Naive B cell (primary cell): ENCODE measurements around the gene CHMP5. TPM values are rescaled to one million over a fixed set of nuclear protein-coding genes. Genes with fewer than 3 reads are reported as not detected.
A peak's percentile ranks its signal among the peaks of the same experiment; 100 is the strongest.

Experiments used
- ATAC-seq, 2 donors: fragments of 150-1000 bp; cut with Tn5 transposase; 2 replicates each; pipeline ENCODE4 v1.10.0; 2021; ENCODE audit warnings: low read depth in 2 of 2, mild to moderate bottlenecking in 2 of 2, moderate library complexity in 2 of 2
- DNase-seq: peaks from one replicate; pipeline ENCODE4 v3.0.0; 2022
- H3K27ac Mint-ChIP-seq, 6 donors: one replicate each; pipeline ENCODE4 v1.8.0; 2020 to 2022; ENCODE audit warnings: mild to moderate bottlenecking in 6 of 6, mixed read lengths in 6 of 6, moderate library complexity in 5 of 6, inconsistent platforms in 2 of 6
- H3K27me3 Mint-ChIP-seq, 3 donors: one replicate each; pipeline ENCODE4 v1.8.0; 2021 to 2022; ENCODE audit warnings: mixed read lengths in 3 of 3, mild to moderate bottlenecking in 1 of 3
- H3K36me3 Mint-ChIP-seq, 2 donors: one replicate each; pipeline ENCODE4 v1.8.0; 2020 to 2022; ENCODE audit warnings: mixed read lengths in 2 of 2, inconsistent platforms in 1 of 2, mild to moderate bottlenecking in 1 of 2
- H3K4me1 Mint-ChIP-seq, 3 donors: one replicate each; pipeline ENCODE4 v1.8.0; 2020 to 2022; ENCODE audit warnings: mixed read lengths in 3 of 3, inconsistent platforms in 1 of 3, mild to moderate bottlenecking in 1 of 3, moderate library complexity in 1 of 3
- H3K4me3 Mint-ChIP-seq, 8 donors: one replicate each; pipeline ENCODE4 v1.8.0; 2020 to 2022; ENCODE audit warnings: mild to moderate bottlenecking in 8 of 8, mixed read lengths in 8 of 8, moderate library complexity in 8 of 8, inconsistent platforms in 2 of 8
- H3K9me3 Mint-ChIP-seq, 7 donors: one replicate each; pipeline ENCODE4 v1.8.0; 2020 to 2022; ENCODE audit warnings: mixed read lengths in 7 of 7, mild to moderate bottlenecking in 5 of 7, inconsistent platforms in 2 of 7, moderate library complexity in 1 of 7
- polyA plus RNA-seq, 6 donors: library from polyadenylated mRNA; unstranded; fragments of 300-500 nt; fragmentation: Illumina TruSeq; gene quantifications; one replicate each; pipeline ENCODE4 v1.2.3, GENCODE V29; 2021; ENCODE audit warnings: low read depth in 6 of 6

CHMP5 gene
- polyA plus RNA-seq, 6 donors from 2014 or later = 41.6 to 76.4 (median 54.2) TPM

DNA sequence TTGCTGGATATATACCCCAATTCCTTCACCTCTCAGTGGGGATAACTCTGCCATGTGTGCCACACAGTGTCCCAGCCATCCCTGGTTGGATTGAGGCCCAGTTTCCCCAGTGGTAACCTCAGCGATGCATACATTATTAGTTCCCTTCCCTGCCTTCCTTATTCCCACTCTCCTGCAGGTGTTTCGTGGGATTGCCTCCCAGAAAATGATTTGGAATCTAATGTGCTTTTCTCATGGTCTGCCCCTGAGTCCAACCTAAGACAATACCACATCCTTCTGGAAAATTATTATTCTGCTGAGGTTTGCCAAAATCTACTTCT, 33.3 kb upstream of the CHMP5 start:
- no peaks in the 10 kb centered on the region for H3K36me3 Mint-ChIP-seq
- peak overlapping the region in 1 of 6 donors; percentile 39 for H3K27ac Mint-ChIP-seq
- no peaks in the 10 kb centered on the region for H3K9me3 Mint-ChIP-seq
- no peak overlapping the region for H3K4me3 Mint-ChIP-seq
- DNase-seq = no peak
- peaks cover 12 to 24% (median 12%) of the 10 kb centered on the region in 3 donors for H3K27me3 Mint-ChIP-seq
- no peak for ATAC-seq
- peaks cover 9 to 12% (median 11%) of the 10 kb centered on the region in 3 donors for H3K4me1 Mint-ChIP-seq

DNA sequence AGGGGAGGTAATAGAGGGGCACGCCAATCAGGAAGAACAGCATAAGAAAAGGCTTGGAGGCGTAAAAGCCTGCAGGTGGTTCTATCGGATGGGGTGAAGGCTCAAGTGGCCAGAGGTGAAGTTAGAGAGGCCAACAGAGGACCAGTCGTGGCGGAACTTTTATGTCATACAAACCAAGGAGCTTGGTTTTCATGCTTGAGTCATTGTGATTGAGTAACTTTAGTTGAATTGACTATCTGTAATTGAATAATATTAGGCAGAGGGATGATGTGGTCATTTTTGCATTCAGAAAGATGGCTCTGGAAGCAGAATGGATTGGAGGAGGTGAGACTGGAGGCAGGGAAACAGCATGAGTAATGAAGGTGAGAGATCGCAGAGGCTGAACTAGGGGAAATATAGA, 32.0 kb upstream of the CHMP5 start:
- H3K9me3 Mint-ChIP-seq = no peaks in the 10 kb centered on the region
- ATAC-seq = no peak
- H3K27me3 Mint-ChIP-seq = peaks cover 12 to 25% (median 12%) of the 10 kb centered on the region in 3 donors
- no peak for DNase-seq
- H3K36me3 Mint-ChIP-seq = no peaks in the 10 kb centered on the region
- peaks cover 0 to 6% (median 0%) of the 10 kb centered on the region in 3 donors for H3K4me1 Mint-ChIP-seq
- H3K27ac Mint-ChIP-seq = no peak overlapping the region
- peak overlapping the region in 1 of 8 donors; percentile 24 for H3K4me3 Mint-ChIP-seq

DNA sequence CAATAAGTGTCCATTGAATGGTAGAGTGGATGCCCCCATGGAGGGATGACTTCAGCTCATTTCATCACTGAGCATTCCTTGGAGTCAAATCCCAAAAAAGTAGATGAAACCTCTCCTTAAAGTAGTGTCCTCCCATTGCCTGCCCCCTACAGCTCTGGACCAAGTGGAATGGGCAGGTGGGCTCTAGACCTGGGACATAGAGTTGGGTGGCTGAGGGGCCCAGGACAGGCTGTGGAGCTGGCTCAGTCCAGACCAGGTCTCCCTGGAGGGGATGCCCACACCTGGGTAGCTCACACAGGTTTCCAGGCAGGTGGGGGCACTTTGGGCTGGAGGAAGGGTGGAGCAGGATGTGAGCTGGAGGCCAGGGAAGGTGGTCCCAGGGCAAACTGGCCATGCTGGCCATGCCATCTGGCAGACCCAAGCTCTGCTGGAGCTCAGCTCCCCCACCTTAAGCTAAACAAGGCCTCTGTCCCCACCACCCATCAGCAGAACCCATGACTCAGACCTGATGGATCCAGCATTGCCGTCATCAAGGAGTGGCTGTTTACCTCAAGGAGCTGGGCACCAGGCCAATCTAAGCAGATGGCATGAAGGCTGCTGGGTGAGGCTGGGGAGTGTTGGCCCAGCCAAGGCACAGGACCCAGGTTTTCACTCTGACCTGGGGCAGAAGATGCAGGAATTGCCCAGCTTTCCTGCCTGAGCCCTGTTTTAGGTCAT, 31.1 kb upstream of the CHMP5 start:
- Mint-ChIP-seq H3K27me3 (peaks cover 12 to 25% (median 12%) of the 10 kb centered on the region in 3 donors), H3K4me1 (peaks cover 0 to 6% (median 0%) of the 10 kb centered on the region in 3 donors), H3K27ac (no peak overlapping the region), H3K4me3 (no peak overlapping the region), H3K9me3 (no peaks in the 10 kb centered on the region), H3K36me3 (no peaks in the 10 kb centered on the region)
- DNase-seq (no peak), ATAC-seq (no peak)

GRCh38 chr9:33234511-33235467, 30.1 kb upstream of the CHMP5 start:
- Mint-ChIP-seq H3K27me3 (peaks cover 12 to 25% (median 12%) of the 10 kb centered on the region in 3 donors), H3K27ac (no peak overlapping the region), H3K36me3 (no peaks in the 10 kb centered on the region), H3K4me1 (peaks cover 0 to 6% (median 0%) of the 10 kb centered on the region in 3 donors), H3K9me3 (no peaks in the 10 kb centered on the region), H3K4me3 (no peak overlapping the region)
- no peak for ATAC-seq
- DNase-seq = no peak

- H3K36me3 Mint-ChIP-seq = no peaks in the 10 kb centered on the region
- DNase-seq (no peak), ATAC-seq (no peak)
- H3K4me1 Mint-ChIP-seq = peaks cover 0 to 6% (median 0%) of the 10 kb centered on the region in 3 donors
- no peaks in the 10 kb centered on the region for H3K9me3 Mint-ChIP-seq
- H3K27me3 Mint-ChIP-seq = peaks cover 12 to 25% (median 18%) of the 10 kb centered on the region in 3 donors
- H3K4me3 Mint-ChIP-seq = no peak overlapping the region
- no peak overlapping the region for H3K27ac Mint-ChIP-seq
These were observed 28.3 kb upstream of the CHMP5 start for GRCh38 chr9:33236571-33236970.

GRCh38 chr9:33239921-33240320, 24.9 kb upstream of the CHMP5 start, which contains the start of gene SPINK4:
Gene SPINK4, plus strand, starts transcription at chr9:33240167. Its CDS starts 42 bp downstream, at chr9:33240209.
- DNase-seq (no peak), ATAC-seq (no peak)
- Mint-ChIP-seq H3K4me1 (no peaks in the 10 kb centered on the region), H3K27me3 (peaks cover 7 to 16% (median 12%) of the 10 kb centered on the region in 3 donors), H3K27ac (peak within 1 kb of the TSS in 2 of 6 donors; percentile 31 to 80), H3K36me3 (no peaks in the 10 kb centered on the region), H3K4me3 (no peak within 1 kb of the TSS), H3K9me3 (no peaks in the 10 kb centered on the region)

- Mint-ChIP-seq H3K27me3 (peaks cover 0 to 6% (median 4%) of the 10 kb centered on the region in 3 donors), H3K4me1 (no peaks in the 10 kb centered on the region), H3K9me3 (no peaks in the 10 kb centered on the region), H3K36me3 (no peaks in the 10 kb centered on the region), H3K27ac (peak overlapping the region in 1 of 6 donors; percentile 84), H3K4me3 (no peak overlapping the region)
- DNase-seq (no peak), ATAC-seq (no peak)
These were observed 23.6 kb upstream of the CHMP5 start for GRCh38 chr9:33241298-33241697.

GRCh38 chr9:33242609-33243134, 22.2 kb upstream of the CHMP5 start:
- H3K4me3 Mint-ChIP-seq = no peak overlapping the region
- H3K27me3 Mint-ChIP-seq = peaks cover 0 to 6% (median 0%) of the 10 kb centered on the region in 3 donors
- no peak for ATAC-seq
- DNase-seq = no peak
- no peaks in the 10 kb centered on the region for H3K4me1 Mint-ChIP-seq
- no peaks in the 10 kb centered on the region for H3K9me3 Mint-ChIP-seq
- H3K27ac Mint-ChIP-seq = peak overlapping the region in 1 of 6 donors; percentile 7
- peaks cover 3 to 7% of the 10 kb centered on the region in 2 donors for H3K36me3 Mint-ChIP-seq

DNA sequence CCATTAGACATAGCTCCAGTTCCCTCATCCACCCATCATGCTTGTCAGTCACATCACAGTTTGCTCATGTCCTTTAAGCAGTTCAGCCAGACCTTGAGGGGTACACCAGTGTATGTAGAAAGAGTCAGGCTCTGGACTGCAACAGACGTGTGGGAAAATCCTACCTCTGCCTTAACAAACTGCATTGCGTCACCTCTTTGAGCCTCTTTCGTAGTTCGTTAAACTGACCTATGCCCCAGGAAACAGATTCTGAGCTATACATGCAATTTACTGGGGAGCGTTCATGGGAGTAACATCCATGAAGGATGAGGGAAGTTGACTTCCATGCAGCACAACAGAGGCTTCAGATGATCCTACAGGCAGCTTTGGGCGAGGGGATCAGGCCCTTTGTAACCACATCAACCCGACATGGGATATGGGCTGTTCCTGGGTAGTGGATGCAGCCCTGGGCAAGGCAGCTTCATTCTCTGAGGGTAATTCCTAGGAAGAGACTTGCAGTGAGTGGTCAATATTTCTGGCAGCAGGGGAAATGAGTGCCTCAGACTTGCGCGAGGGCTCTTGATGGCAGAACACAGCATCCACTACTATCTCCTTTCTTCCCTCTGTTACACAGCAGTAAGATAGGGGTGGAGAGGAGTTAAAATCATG, 20.6 kb upstream of the CHMP5 start:
- DNase-seq = no peak
- no peak for ATAC-seq
- peaks cover 6 to 10% of the 10 kb centered on the region in 2 donors for H3K36me3 Mint-ChIP-seq
- no peak overlapping the region for H3K4me3 Mint-ChIP-seq
- peaks cover 0 to 3% (median 0%) of the 10 kb centered on the region in 3 donors for H3K4me1 Mint-ChIP-seq
- peak overlapping the region in 2 of 6 donors; percentile 10 to 46 for H3K27ac Mint-ChIP-seq
- no peaks in the 10 kb centered on the region for H3K9me3 Mint-ChIP-seq
- peaks cover 0 to 6% (median 0%) of the 10 kb centered on the region in 3 donors for H3K27me3 Mint-ChIP-seq

DNA sequence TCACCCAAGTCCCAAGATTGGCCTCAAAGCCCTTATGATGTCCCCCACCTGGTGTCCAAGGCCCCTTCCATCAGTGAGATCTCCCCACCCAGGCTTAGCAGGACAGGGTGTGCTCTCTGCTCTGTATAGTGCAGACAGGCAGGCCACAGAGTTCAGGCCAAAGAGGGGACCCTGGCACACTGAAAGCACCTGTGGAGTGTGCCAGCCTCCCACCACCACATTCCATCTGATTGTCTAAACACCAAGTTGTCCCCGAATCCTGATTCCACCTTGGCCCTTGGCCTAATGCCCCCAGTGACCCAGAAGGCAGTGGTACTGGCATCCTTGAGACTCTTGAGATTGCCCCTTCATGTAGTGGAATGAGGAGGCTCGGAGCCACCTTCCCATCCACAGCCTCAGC, 19.5 kb upstream of the CHMP5 start:
- H3K4me1 Mint-ChIP-seq = peaks cover 5 to 7% (median 5%) of the 10 kb centered on the region in 3 donors
- DNase-seq = no peak
- no peaks in the 10 kb centered on the region for H3K9me3 Mint-ChIP-seq
- H3K36me3 Mint-ChIP-seq = peaks cover 6 to 10% of the 10 kb centered on the region in 2 donors
- no peak overlapping the region for H3K27ac Mint-ChIP-seq
- H3K4me3 Mint-ChIP-seq = no peak overlapping the region
- H3K27me3 Mint-ChIP-seq = peaks cover 0 to 6% (median 0%) of the 10 kb centered on the region in 3 donors
- ATAC-seq = no peak

DNA sequence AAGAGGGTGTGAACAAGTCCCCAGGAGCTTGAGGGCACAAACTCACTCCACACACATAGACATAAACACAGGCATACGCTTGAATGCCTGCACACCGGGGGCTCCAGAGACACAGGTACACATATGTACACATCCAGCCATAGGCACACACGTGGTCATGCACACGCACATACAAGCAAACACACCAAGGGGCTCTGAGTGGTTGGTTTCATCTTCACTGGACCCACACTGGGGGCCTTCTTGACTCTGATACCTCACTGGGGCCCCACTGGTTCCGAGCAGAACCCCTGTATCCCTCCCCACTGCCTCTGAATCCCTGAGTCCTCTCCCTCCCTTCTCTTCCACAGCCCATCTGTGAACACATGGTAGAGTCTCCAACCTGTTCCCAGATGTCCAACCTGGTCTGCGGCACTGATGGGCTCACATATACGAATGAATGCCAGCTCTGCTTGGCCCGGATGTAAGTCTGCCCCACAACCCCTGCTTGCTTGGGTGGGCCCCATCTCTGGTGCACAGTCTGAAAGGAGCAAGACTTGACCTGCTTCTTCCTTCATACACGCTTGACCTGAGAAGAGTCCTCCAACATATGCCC, 18.5 kb upstream of the CHMP5 start:
- DNase-seq (no peak), ATAC-seq (no peak)
- Mint-ChIP-seq H3K36me3 (peaks cover 6 to 10% of the 10 kb centered on the region in 2 donors), H3K9me3 (no peaks in the 10 kb centered on the region), H3K27ac (no peak overlapping the region), H3K4me3 (no peak overlapping the region), H3K27me3 (no peaks in the 10 kb centered on the region), H3K4me1 (peaks cover 5 to 7% (median 5%) of the 10 kb centered on the region in 3 donors)

DNA sequence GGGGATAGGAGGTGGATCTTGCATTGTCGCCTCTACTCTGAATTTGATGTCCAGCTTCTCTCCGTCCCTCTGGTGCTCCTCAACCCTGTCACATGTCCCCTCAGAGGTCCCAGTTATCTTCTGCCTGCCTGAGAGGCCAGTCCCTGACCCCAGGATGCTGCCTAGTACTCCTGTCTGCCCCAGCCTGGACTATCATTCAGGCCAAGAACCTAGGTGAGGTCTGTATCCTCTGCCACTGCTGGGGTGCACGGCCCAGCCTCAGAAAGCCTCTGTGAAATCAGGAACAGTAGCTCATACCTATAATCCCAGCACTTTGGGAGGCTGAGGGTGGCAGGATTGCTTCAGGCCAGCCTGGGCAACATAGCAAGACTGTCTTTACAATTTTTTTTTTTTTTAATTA, 16.2 kb upstream of the CHMP5 start:
- H3K27ac Mint-ChIP-seq = no peak overlapping the region
- ATAC-seq (no peak), DNase-seq (no peak)
- H3K27me3 Mint-ChIP-seq = no peaks in the 10 kb centered on the region
- H3K9me3 Mint-ChIP-seq = no peaks in the 10 kb centered on the region
- H3K4me1 Mint-ChIP-seq = peaks cover 5 to 10% (median 7%) of the 10 kb centered on the region in 3 donors
- H3K36me3 Mint-ChIP-seq = peaks cover 14 to 18% of the 10 kb centered on the region in 2 donors
- H3K4me3 Mint-ChIP-seq = no peak overlapping the region
